SH-SY5Y (cell line): ENCODE data around the gene SESN1.

ENCODE experiments used
- GATA2 ChIP-seq: IDR thresholded peaks from 2 replicates; pipeline ENCODE4 v1.6.1; 2011; ENCODE audit warnings: mild to moderate bottlenecking, low read depth, low read length
- GATA3 ChIP-seq: IDR thresholded peaks from 2 replicates; pipeline ENCODE4 v1.6.1; 2011; ENCODE audit warnings: low read depth, mild to moderate bottlenecking, low read length, moderate library complexity

DNA sequence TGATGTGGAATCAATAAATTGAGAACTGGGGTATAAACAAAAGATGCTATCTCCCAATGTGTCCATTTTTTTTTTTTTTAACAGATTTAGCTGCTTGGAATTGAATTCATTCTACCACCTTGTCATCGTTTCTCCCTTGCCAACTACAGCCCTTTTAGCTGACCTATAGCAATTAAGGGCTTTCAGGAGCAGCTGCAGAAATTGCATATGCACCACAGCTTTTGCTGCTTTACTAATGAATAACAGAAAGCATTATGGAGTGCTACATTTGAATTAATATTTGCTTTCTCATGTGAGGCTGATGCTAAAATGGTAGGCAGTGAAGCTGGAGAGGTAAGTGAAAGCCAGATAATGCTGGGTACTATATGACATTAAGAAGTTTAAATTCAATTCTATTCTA lies 5.7 kb downstream of the SESN1 start:
- no peak for TF ChIP-seq GATA2
- no peak for TF ChIP-seq GATA3
